AML-193 (cell line): ENCODE measurements around the gene AFF3.
"Not testable (repeated sequence)": the region's sequence is repeated elsewhere in the genome, so short reads cannot be mapped to it uniquely, and the experiment has no call there.

ENCODE experiments used
- DNase-seq, 2 experiments: peaks; one replicate each; lab custom pipeline; 2025; lab: John Stamatoyannopoulos, UW

The AFF3 gene

GRCh38 chr2:100106460-100106859 lies 35.9 kb downstream of the AFF3 start:
- no peak for DNase-seq

DNA sequence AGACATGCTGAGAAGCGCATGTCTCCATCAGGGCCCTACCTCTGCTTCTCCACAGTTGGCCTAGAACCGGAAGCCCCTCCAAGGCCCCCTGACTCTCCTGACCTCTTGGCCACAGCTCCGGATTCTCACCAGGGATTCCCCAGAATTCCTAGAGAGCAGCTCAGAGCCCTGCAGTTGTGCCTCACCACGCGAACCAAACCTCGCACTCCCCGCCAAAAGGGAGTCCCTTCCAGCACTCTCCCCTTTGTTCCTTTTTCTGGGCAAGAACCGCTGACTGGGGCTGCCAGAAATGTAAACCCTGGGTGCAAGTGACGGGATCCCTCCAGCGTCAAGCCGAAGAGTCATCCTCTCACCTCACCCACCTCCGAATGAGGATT lies 36.7 kb downstream of the AFF3 start:
- no peak for DNase-seq

GRCh38 chr2:100104718-100105677 lies 37.4 kb downstream of the AFF3 start:
- no peak for DNase-seq

GRCh38 chr2:100104265-100104664 lies 38.1 kb downstream of the AFF3 start:
- not testable (repeated sequence) for DNase-seq

GRCh38 chr2:100103527-100104252 lies 38.7 kb downstream of the AFF3 start:
- not testable (repeated sequence) for DNase-seq

- DNase-seq: not testable (repeated sequence)
Observed at GRCh38 chr2:100102466-100103180, 39.8 kb downstream of the AFF3 start.

DNA sequence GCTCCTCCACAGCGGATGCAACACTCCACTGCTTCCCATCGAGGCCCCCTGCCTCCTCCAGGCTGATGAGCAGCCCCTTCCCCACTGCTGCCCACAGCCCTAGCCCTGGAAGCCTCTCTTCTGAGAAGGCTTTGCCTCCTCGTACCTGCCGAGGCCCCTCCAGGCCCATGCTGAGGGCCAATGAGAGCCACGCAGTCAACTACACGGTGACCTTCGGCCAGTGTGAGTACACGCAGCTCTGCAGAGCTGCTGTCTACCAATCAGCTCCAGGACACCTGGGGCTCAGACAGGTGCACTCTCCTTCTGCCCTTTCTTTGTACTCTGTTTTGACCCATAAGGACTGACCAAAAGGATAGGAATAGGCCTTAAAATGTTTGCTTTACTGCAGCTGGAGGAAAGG lies 43.5 kb downstream of the AFF3 start:
- DNase-seq: not testable (repeated sequence)

- not testable (repeated sequence) for DNase-seq
Observed at GRCh38 chr2:100097611-100098294, 44.6 kb downstream of the AFF3 start.

- DNase-seq: not testable (repeated sequence)
Observed at GRCh38 chr2:100095845-100096244, 46.5 kb downstream of the AFF3 start.

DNA sequence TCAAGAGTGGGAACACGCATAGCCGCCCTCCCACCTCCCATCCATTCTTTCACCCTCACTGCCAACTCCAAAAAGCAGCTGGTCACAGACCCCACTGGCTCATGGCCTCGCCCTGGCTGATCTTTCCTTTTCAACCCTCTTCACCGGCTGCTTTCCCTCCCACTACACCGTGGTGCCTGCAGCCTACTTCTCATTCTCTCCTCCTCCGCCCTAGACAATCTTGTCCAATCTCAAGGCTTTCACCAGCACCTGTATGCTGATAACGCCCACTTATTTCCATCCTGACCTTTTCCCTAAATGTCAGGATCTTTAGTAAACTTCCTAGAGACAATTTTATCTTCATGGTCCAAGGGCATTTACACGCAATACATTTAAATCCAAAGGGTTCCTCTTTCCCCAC lies 50.6 kb downstream of the AFF3 start:
- DNase-seq: not testable (repeated sequence)

GRCh38 chr2:100085744-100086143 lies 56.6 kb downstream of the AFF3 start:
- DNase-seq: not testable (repeated sequence)

- not testable (repeated sequence) for DNase-seq
Observed at GRCh38 chr2:100083421-100084216, 58.8 kb downstream of the AFF3 start.

- DNase-seq: not testable (repeated sequence)
Observed at GRCh38 chr2:100082302-100082978, 60.0 kb downstream of the AFF3 start.

- no peak for DNase-seq
Observed at GRCh38 chr2:100077935-100078334, 64.5 kb downstream of the AFF3 start.

GRCh38 chr2:100077456-100077855 lies 64.9 kb downstream of the AFF3 start:
- DNase-seq: no peak

DNA sequence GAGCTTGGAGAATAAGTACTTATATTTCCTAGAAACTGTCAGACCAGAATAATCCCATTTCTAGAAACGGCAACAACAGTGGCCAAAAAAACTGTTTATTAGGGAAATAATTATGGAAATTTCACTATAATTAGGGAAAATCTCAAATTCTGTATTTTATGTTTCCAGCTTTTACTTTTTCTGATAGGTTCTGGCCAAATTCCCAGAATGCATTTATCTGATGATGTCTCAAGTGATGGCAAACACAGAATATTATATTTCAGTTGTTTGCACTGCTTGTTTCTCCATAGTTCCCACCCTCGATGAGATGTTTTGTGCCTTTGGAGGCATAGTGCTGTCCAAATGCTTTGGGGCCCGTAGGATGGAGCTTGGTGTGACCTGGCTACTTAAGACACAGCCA lies 66.9 kb downstream of the AFF3 start:
- no peak for DNase-seq

DNA sequence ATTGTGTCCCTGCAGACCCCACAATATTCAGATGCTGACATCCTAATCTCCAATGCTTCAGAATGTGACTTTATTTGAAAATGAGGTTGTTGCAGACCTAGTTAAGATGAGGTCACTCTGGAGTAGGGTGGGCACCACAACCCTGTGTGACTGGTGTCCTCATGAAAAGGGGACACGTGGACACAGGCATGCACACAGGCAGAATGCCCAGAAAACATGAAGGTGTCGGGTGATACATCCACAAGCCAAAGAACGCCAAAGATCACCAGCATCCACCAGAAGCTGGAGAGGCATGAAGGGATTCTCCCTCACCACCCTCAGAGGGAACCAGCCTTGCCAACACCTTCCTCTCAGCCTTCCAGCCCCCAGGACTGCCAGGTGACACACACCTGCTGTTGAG lies 69.3 kb downstream of the AFF3 start:
- DNase-seq: no peak

DNA sequence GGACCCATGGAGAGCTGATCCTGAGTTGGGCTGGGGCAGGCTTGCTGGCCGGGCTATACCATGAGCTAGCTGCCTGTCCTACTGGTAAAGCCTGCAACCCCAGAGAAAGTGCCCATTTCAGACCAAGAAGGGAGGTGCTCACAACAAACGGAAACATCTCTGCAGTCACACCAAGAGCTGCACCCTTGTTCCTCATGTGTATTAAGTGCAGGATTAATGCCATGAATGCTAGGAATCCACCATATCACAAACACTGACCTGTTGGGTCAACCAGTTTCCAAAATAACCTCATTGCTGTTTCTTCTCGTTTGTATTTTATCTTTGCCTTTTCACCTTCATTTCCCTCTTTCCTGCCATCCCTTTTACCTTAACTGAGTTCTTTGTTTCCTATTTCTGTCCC lies 69.9 kb downstream of the AFF3 start:
- no peak for DNase-seq

DNA sequence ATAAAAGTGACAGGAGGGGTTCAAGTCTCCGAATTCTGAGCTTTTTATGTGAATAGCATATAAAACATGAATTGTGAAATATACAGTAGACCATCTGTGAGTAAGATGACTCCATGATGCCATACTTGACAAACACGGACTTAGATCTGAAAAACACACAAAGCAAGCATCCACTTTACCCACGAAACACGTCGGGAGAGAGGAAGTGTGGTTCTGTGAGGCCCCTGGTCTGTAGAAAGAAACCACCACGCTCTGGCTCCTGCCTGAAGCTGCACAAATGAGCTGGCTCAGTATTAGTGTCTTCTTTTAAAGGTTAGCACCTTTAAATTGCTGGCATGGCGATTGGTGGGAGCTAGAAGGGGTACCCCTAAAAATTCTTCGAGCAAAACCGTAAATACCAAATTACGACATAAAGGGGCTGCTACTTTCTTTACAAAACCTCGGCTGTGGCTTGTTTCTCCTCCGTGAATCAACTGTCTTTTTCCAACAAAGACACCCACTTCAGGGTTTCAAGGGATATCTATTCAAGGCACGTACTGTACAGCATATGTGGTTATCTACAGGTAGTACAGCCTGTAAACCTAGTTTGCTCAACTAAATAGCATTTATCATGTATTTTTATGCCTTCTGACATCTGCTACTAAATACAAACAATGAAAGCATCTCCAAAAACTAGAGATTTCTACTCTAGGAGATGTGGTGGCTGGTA lies 70.9 kb downstream of the AFF3 start:
- DNase-seq: no peak

DNA sequence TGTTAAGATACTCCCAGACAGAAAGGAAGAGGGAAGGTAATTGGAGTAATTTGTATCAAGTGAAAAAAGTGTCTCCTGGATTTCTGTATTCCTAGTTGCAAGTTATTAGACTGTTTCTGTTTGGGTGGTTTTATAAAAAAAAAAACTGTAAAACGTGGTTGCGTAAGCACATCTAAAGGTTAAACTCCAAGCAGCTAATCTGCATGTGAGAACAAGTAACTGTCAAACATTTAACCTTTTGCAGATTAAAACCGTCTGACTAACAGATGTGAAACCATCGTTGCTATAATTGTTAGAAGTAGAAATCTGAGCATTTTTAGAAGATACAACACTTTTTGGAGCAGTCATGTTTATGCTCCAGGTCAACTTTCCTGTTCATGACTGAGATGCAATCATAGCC lies 72.3 kb downstream of the AFF3 start:
- no peak for DNase-seq
